ENCODE results near the gene CD6. TPM values are rescaled to one million over a fixed set of nuclear protein-coding genes. Genes with fewer than 3 reads are reported as not detected.
A peak's percentile ranks its signal among the peaks of the same experiment; 100 is the strongest.

CD6 gene
- total and polyA plus RNA-seq, 2 donors from 2014 or later, result 0.24 to 6.7 TPM

- Histone ChIP-seq H3K36me3 (ENCODE audit: control insufficient read depth in 2 of 3, insufficient read depth in 3 of 3, low read length in 3 of 3) (no peaks in the 10 kb centered on the region), H3K4me1 (ENCODE audit: control insufficient read depth in 2 of 3, insufficient read depth in 2 of 3, low read depth in 1 of 3, low read length in 3 of 3) (no peaks in the 10 kb centered on the region), H3K9ac (ENCODE audit: low read length in 3 of 3) (no peak overlapping the region), H3K9me3 (ENCODE audit: control insufficient read depth in 2 of 3, insufficient read depth in 1 of 3, low read length in 3 of 3) (no peaks in the 10 kb centered on the region), H3K4me3 (ENCODE audit: low read length in 3 of 3) (no peak overlapping the region), H3K27me3 (ENCODE audit: control insufficient read depth, insufficient read depth, low read length) (no peaks in the 10 kb centered on the region), H3K27ac (ENCODE audit: low read depth in 2 of 2, low read length in 2 of 2) (no peak overlapping the region)
- FAIRE-seq (no peak), DNase-seq (no peak)
- intact Hi-C loops (cut with DNase I), result no loop called here
- TF ChIP-seq CTCF (IDR thresholded peaks at IDR 0.05; ENCODE audit: borderline replicate concordance, extremely low read depth, insufficient read depth), result no peak
Measured at GRCh38 chr11:61066645-61067044, 95.2 kb downstream of the CD6 start.

- peak in 1 of 5 donors; percentile 31 for DNase-seq
- no peak for FAIRE-seq
- no peaks in the 10 kb centered on the region for H3K36me3 ChIP-seq (ENCODE audit: control insufficient read depth in 2 of 3, insufficient read depth in 3 of 3, low read length in 3 of 3)
- H3K27ac ChIP-seq (ENCODE audit: low read depth in 2 of 2, low read length in 2 of 2), result no peak overlapping the region
- H3K4me1 ChIP-seq (ENCODE audit: control insufficient read depth in 2 of 3, insufficient read depth in 2 of 3, low read depth in 1 of 3, low read length in 3 of 3), result no peaks in the 10 kb centered on the region
- intact Hi-C loops (cut with DNase I), result no loop called here
- no peak overlapping the region for H3K4me3 ChIP-seq (ENCODE audit: low read length in 3 of 3)
- no peaks in the 10 kb centered on the region for H3K27me3 ChIP-seq (ENCODE audit: control insufficient read depth, insufficient read depth, low read length)
- no peaks in the 10 kb centered on the region for H3K9me3 ChIP-seq (ENCODE audit: control insufficient read depth in 2 of 3, insufficient read depth in 1 of 3, low read length in 3 of 3)
- no peak for TF ChIP-seq CTCF (IDR thresholded peaks at IDR 0.05; ENCODE audit: borderline replicate concordance, extremely low read depth, insufficient read depth)
- no peak overlapping the region for H3K9ac ChIP-seq (ENCODE audit: low read length in 3 of 3)
Measured at GRCh38 chr11:61067782-61068446, 96.4 kb downstream of the CD6 start.

- H3K36me3 ChIP-seq (ENCODE audit: control insufficient read depth in 2 of 3, insufficient read depth in 3 of 3, low read length in 3 of 3), result no peaks in the 10 kb centered on the region
- H3K27ac ChIP-seq (ENCODE audit: low read depth in 2 of 2, low read length in 2 of 2), result no peak overlapping the region
- H3K4me1 ChIP-seq (ENCODE audit: control insufficient read depth in 2 of 3, insufficient read depth in 2 of 3, low read depth in 1 of 3, low read length in 3 of 3), result no peaks in the 10 kb centered on the region
- no peaks in the 10 kb centered on the region for H3K27me3 ChIP-seq (ENCODE audit: control insufficient read depth, insufficient read depth, low read length)
- intact Hi-C loops (cut with DNase I), result no loop called here
- TF ChIP-seq CTCF (IDR thresholded peaks at IDR 0.05; ENCODE audit: borderline replicate concordance, extremely low read depth, insufficient read depth), result no peak
- DNase-seq (peak in 1 of 5 donors; percentile 24), FAIRE-seq (no peak)
- H3K9me3 ChIP-seq (ENCODE audit: control insufficient read depth in 2 of 3, insufficient read depth in 1 of 3, low read length in 3 of 3), result no peaks in the 10 kb centered on the region
- no peak overlapping the region for H3K9ac ChIP-seq (ENCODE audit: low read length in 3 of 3)
- H3K4me3 ChIP-seq (ENCODE audit: low read length in 3 of 3), result no peak overlapping the region
Measured at GRCh38 chr11:61068581-61068980, 97.1 kb downstream of the CD6 start.

- FAIRE-seq, result no peak
- TF ChIP-seq CTCF (IDR thresholded peaks at IDR 0.05; ENCODE audit: borderline replicate concordance, extremely low read depth, insufficient read depth), result no peak
- no peaks in the 10 kb centered on the region for H3K36me3 ChIP-seq (ENCODE audit: control insufficient read depth in 2 of 3, insufficient read depth in 3 of 3, low read length in 3 of 3)
- no peaks in the 10 kb centered on the region for H3K9me3 ChIP-seq (ENCODE audit: control insufficient read depth in 2 of 3, insufficient read depth in 1 of 3, low read length in 3 of 3)
- DNase-seq, result peak in 1 of 5 donors; percentile 19
- intact Hi-C loops (cut with DNase I), result no loop called here
- H3K4me3 ChIP-seq (ENCODE audit: low read length in 3 of 3), result no peak overlapping the region
- no peaks in the 10 kb centered on the region for H3K4me1 ChIP-seq (ENCODE audit: control insufficient read depth in 2 of 3, insufficient read depth in 2 of 3, low read depth in 1 of 3, low read length in 3 of 3)
- H3K27me3 ChIP-seq (ENCODE audit: control insufficient read depth, insufficient read depth, low read length), result no peaks in the 10 kb centered on the region
- no peak overlapping the region for H3K27ac ChIP-seq (ENCODE audit: low read depth in 2 of 2, low read length in 2 of 2)
- H3K9ac ChIP-seq (ENCODE audit: low read length in 3 of 3), result no peak overlapping the region
Measured at GRCh38 chr11:61069427-61069826, 97.9 kb downstream of the CD6 start.
